ENCODE results near the gene FLVCR1.

GRCh38 chr1:212825798-212826452 lies 32.1 kb upstream of the FLVCR1 start:
- TF ChIP-seq CTCF (IDR thresholded peaks at IDR 0.05), result no peak
- no peak for TF ChIP-seq ZFX (IDR thresholded peaks at IDR 0.05; ENCODE audit: borderline replicate concordance)

All from 22Rv1 (cell line).